IMR-90 (cell line): ENCODE measurements around the gene ZNF579. TPM values are rescaled to one million over a fixed set of nuclear protein-coding genes. Genes with fewer than 3 reads are reported as not detected.

Experiments used
- ATAC-seq: fragments of 200-7000 bp; cut with Tn5 transposase; 2 replicates; pipeline ENCODE4 v1.9.1; 2020; ENCODE audit warnings: low read depth, mild to moderate bottlenecking, moderate library complexity
- BruUV-seq: library from RNA; stranded (reverse); fragments of 400-500 nt; replicated peaks from 2 replicates; lab custom pipeline; 2021; lab: Mats Ljungman, UMichigan
- CTCF ChIA-PET: fragments of 300-600 bp; formaldehyde crosslinking; extraction: SDS; loops from one replicate; lab custom pipeline; 2021; ENCODE audit warnings: antibody characterized with exemption; lab: Yijun Ruan, JAX
- POLR2A ChIA-PET: fragments of 300-600 bp; sonication (Branson Sonifier 250); formaldehyde crosslinking; loops from one replicate; lab custom pipeline; 2022; ENCODE audit warnings: antibody characterized with exemption; ENCODE audit not compliant: unreplicated experiment; lab: Charles Lee
- DNase-seq: peaks from one replicate; pipeline ENCODE4 v3.0.0; 2013
- H2AFZ ChIP-seq: replicated peaks from 2 replicates; pipeline ENCODE3; 2013; ENCODE audit warnings: low read length, mild to moderate bottlenecking; ENCODE audit not compliant: poor library complexity
- H2AK5ac ChIP-seq: 2 replicates; pipeline ENCODE4 v1.6.1; 2013; ENCODE audit warnings: low read depth, low read length, inconsistent platforms
- H2AK9ac ChIP-seq: replicated peaks from 2 replicates; pipeline ENCODE3; 2013; ENCODE audit warnings: mild to moderate bottlenecking, low read depth, low read length, moderate library complexity; ENCODE audit not compliant: poor library complexity
- H2BK120ac ChIP-seq: 2 replicates; pipeline ENCODE4 v1.6.1; 2013; ENCODE audit warnings: low read depth, low read length, inconsistent platforms
- H2BK15ac ChIP-seq: 3 replicates; pipeline ENCODE4 v1.6.1; 2013; ENCODE audit warnings: low read depth, low read length, inconsistent platforms
- H2BK20ac ChIP-seq: 2 replicates; pipeline ENCODE4 v1.6.1; 2013; ENCODE audit warnings: low read depth, mild to moderate bottlenecking, inconsistent platforms, low read length, moderate library complexity
- H2BK5ac ChIP-seq: 2 replicates; pipeline ENCODE4 v1.6.1; 2013; ENCODE audit warnings: mild to moderate bottlenecking, low read depth, low read length, inconsistent platforms; ENCODE audit not compliant: poor library complexity, severe bottlenecking
- H3K14ac ChIP-seq: replicated peaks from 2 replicates; pipeline ENCODE4 v1.6.1; 2013; ENCODE audit warnings: low read depth, low read length, inconsistent platforms
- H3K18ac ChIP-seq: 2 replicates; pipeline ENCODE4 v1.6.1; 2013; ENCODE audit warnings: low read depth, low read length, control low read depth
- H3K23ac ChIP-seq: 2 replicates; pipeline ENCODE4 v1.6.1; 2013; ENCODE audit warnings: low read depth, low read length, inconsistent platforms
- H3K27ac ChIP-seq: 2 replicates; pipeline ENCODE4 v1.5.1; 2013; ENCODE audit warnings: mild to moderate bottlenecking, control low read depth, low read length; ENCODE audit not compliant: insufficient read depth
- H3K27me3 ChIP-seq: 2 replicates; pipeline ENCODE4 v1.6.1; 2013; ENCODE audit warnings: low read length; ENCODE audit not compliant: control insufficient read depth, insufficient read depth
- H3K36me3 ChIP-seq: 2 replicates; pipeline ENCODE4 v1.6.1; 2013; ENCODE audit warnings: low read length, mixed read lengths; ENCODE audit not compliant: control insufficient read depth, insufficient read depth
- H3K4ac ChIP-seq: 2 replicates; pipeline ENCODE4 v1.6.1; 2013; ENCODE audit warnings: low read depth, low read length, inconsistent platforms
- H3K4me1 ChIP-seq: 2 replicates; pipeline ENCODE4 v1.6.1; 2013; ENCODE audit warnings: low read length, mixed read lengths; ENCODE audit not compliant: control insufficient read depth, insufficient read depth
- H3K4me2 ChIP-seq: 2 replicates; pipeline ENCODE4 v1.6.1; 2013; ENCODE audit warnings: low read depth, mild to moderate bottlenecking, control low read depth, low read length, moderate library complexity
- H3K4me3 ChIP-seq: 2 replicates; pipeline ENCODE4 v1.5.1; 2013; ENCODE audit warnings: low read depth, mild to moderate bottlenecking, control low read depth, low read length, moderate library complexity; ENCODE audit not compliant: insufficient read depth
- H3K56ac ChIP-seq: 2 replicates; pipeline ENCODE4 v1.6.1; 2013; ENCODE audit warnings: low read length, inconsistent platforms; ENCODE audit not compliant: insufficient read depth; ENCODE audit errors: extremely low read depth
- H3K79me1 ChIP-seq, 2 experiments: 2 replicates each; pipeline ENCODE4 v1.6.1; 2013; ENCODE audit warnings: low read length in 2 of 2, inconsistent platforms in 1 of 2, low read depth in 1 of 2
- H3K9ac ChIP-seq: 2 replicates; pipeline ENCODE4 v1.6.1; 2013; ENCODE audit warnings: low read depth, low read length, control low read depth
- H3K9me1 ChIP-seq: 2 replicates; pipeline ENCODE4 v1.6.1; 2013; ENCODE audit warnings: low read length, inconsistent platforms; ENCODE audit not compliant: insufficient read depth
- H3K9me3 ChIP-seq: 2 replicates; pipeline ENCODE4 v1.6.1; 2013; ENCODE audit warnings: low read length; ENCODE audit not compliant: control insufficient read depth, insufficient read depth
- H4K20me1 ChIP-seq: 2 replicates; pipeline ENCODE4 v1.6.1; 2013; ENCODE audit warnings: low read length, inconsistent platforms; ENCODE audit not compliant: insufficient read depth
- H4K5ac ChIP-seq: 2 replicates; pipeline ENCODE4 v1.6.1; 2013; ENCODE audit warnings: mild to moderate bottlenecking, low read depth, low read length, control low read depth
- H4K8ac ChIP-seq, 2 experiments: 2 replicates each; pipeline ENCODE4 v1.6.1; 2013; ENCODE audit warnings: low read depth in 2 of 2, low read length in 2 of 2, control low read depth in 1 of 2, inconsistent platforms in 1 of 2
- H4K91ac ChIP-seq: 2 replicates; pipeline ENCODE4 v1.6.1; 2013; ENCODE audit warnings: low read depth, low read length, inconsistent platforms; ENCODE audit not compliant: insufficient read depth
- MAFK ChIP-seq: IDR thresholded peaks from 2 replicates; pipeline ENCODE4 v1.6.1; 2012; ENCODE audit warnings: low read depth, low read length, improper control_type of control experiment
- RAD21 ChIP-seq: IDR thresholded peaks from 2 replicates; pipeline ENCODE4 v1.6.1; 2012; ENCODE audit warnings: low read length, improper control_type of control experiment
- RCOR1 ChIP-seq: IDR thresholded peaks from 2 replicates; pipeline ENCODE4 v1.6.1; 2012; ENCODE audit warnings: mild to moderate bottlenecking, low read length, improper control_type of control experiment; ENCODE audit not compliant: insufficient replicate concordance
- WGBS, 2 experiments: methylation state at CpG; one replicate each; pipeline versions ENCODE4 v1.1.5 to v1.1.7; 2013; ENCODE audit warnings: missing lambda C conversion rate in 2 of 2; ENCODE audit not compliant: insufficient read length in 1 of 2; ENCODE audit errors: extremely low coverage in 2 of 2; 5-methylcytosine and 5-hydroxymethylcytosine counted together
- dilution Hi-C: fragments of 300-500 bp; cut with HindIII; formaldehyde crosslinking; loops from one replicate; pipeline ENCODE4 v1.14.3; 2018; ENCODE audit warnings: low sequenced_read_pairs; ENCODE audit not compliant: unreplicated experiment
- in situ Hi-C: fragments of 300-500 bp; cut with MboI; formaldehyde crosslinking; loops from 3 replicates; pipeline ENCODE4 v1.14.3; 2019; ENCODE audit warnings: low sequenced_read_pairs, inconsistent platforms, mixed read lengths
- intact Hi-C: fragments of 100-400 bp; cut with micrococcal nuclease; formaldehyde crosslinking; loops from 2 replicates; pipeline ENCODE4 v1.10.0; 2022
- polyA plus RNA-seq, 3 experiments: library from polyadenylated mRNA; depleted of rRNA; stranded (reverse); fragments of >200 nt; gene quantifications; 2 replicates each; pipeline ENCODE4 v1.2.3, GENCODE V29; 2012; ENCODE audit warnings: low replicate concordance in 1 of 3
- total RNA-seq: library from RNA; depleted of rRNA; stranded (reverse); fragments of >200 nt; gene quantifications from 2 replicates; pipeline ENCODE4 v1.2.3, GENCODE V29; 2012
- TF ChIP-seq, protein P1 (sequence below): fragments of 150-350 bp; IDR thresholded peaks from 2 replicates; pipeline ENCODE4 v1.6.1; 2016; ENCODE audit warnings: low read depth, mild to moderate bottlenecking, low read length, moderate library complexity, borderline replicate concordance
- TF ChIP-seq, protein P2 (sequence below): conservative IDR thresholded peaks from 2 replicates; pipeline ENCODE4 v1.5.1; 2012; ENCODE audit warnings: mild to moderate bottlenecking, low read depth, low read length, improper control_type of control experiment

Gene ZNF579
- total and polyA plus RNA-seq, 2 of the 4 experiments (the other 2 are of a cell fraction) = 0.54 to 9.0 TPM

- no peak overlapping the region for H3K4me3 ChIP-seq
- peaks cover 5% of the 10 kb centered on the region for H3K4me1 ChIP-seq
- no peak overlapping the region for H3K4me2 ChIP-seq
- no peak overlapping the region for H2BK15ac ChIP-seq
- H3K23ac ChIP-seq = no peak overlapping the region
- no peak for TF ChIP-seq RCOR1
- TF ChIP-seq MAFK = no peak
- TF ChIP-seq, protein P1, sequence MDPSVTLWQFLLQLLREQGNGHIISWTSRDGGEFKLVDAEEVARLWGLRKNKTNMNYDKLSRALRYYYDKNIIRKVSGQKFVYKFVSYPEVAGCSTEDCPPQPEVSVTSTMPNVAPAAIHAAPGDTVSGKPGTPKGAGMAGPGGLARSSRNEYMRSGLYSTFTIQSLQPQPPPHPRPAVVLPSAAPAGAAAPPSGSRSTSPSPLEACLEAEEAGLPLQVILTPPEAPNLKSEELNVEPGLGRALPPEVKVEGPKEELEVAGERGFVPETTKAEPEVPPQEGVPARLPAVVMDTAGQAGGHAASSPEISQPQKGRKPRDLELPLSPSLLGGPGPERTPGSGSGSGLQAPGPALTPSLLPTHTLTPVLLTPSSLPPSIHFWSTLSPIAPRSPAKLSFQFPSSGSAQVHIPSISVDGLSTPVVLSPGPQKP = no peak
- TF ChIP-seq, protein P2, sequence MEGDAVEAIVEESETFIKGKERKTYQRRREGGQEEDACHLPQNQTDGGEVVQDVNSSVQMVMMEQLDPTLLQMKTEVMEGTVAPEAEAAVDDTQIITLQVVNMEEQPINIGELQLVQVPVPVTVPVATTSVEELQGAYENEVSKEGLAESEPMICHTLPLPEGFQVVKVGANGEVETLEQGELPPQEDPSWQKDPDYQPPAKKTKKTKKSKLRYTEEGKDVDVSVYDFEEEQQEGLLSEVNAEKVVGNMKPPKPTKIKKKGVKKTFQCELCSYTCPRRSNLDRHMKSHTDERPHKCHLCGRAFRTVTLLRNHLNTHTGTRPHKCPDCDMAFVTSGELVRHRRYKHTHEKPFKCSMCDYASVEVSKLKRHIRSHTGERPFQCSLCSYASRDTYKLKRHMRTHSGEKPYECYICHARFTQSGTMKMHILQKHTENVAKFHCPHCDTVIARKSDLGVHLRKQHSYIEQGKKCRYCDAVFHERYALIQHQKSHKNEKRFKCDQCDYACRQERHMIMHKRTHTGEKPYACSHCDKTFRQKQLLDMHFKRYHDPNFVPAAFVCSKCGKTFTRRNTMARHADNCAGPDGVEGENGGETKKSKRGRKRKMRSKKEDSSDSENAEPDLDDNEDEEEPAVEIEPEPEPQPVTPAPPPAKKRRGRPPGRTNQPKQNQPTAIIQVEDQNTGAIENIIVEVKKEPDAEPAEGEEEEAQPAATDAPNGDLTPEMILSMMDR = no peak
- TF ChIP-seq RAD21 = no peak
- no peaks in the 10 kb centered on the region for H3K9me3 ChIP-seq
- no peak overlapping the region for H2AK5ac ChIP-seq
- H2BK5ac ChIP-seq = no peak overlapping the region
- no peak overlapping the region for H2AFZ ChIP-seq
- no peaks in the 10 kb centered on the region for H4K20me1 ChIP-seq
- BruUV-seq = no TSS peak
- no peak overlapping the region for H2BK20ac ChIP-seq
- 0 out of 4 replicates have a peak, but pooled peaks cover 0 to 4% of the 10 kb centered on the region in 2 experiments for H3K79me1 ChIP-seq
- no peak overlapping the region for H3K14ac ChIP-seq
- no peaks in the 10 kb centered on the region for H3K27me3 ChIP-seq
- H3K9ac ChIP-seq = no peak overlapping the region
- H2BK120ac ChIP-seq = no peak overlapping the region
- H4K8ac ChIP-seq = no peak overlapping the region
- no peak for DNase-seq
- no peak overlapping the region for H3K18ac ChIP-seq
- in situ Hi-C loops = no loop called here
- POLR2A ChIA-PET = no interaction called here
- no peak overlapping the region for H4K5ac ChIP-seq
- dilution Hi-C loops = no loop called here
- CTCF ChIA-PET = no interaction called here
- no peak overlapping the region for H3K4ac ChIP-seq
- no peak overlapping the region for H2AK9ac ChIP-seq
- WGBS, 2 experiments = 96% methylated on average over 27 of the region's 56 CpGs; no CpG with 5 or more reads in 1 of the 2 experiments
- no peaks in the 10 kb centered on the region for H3K36me3 ChIP-seq
- no peak overlapping the region for H3K56ac ChIP-seq
- H4K91ac ChIP-seq = no peak overlapping the region
- H3K9me1 ChIP-seq = peaks cover 14% of the 10 kb centered on the region
- no peak for ATAC-seq
- H3K27ac ChIP-seq = no peak overlapping the region
- intact Hi-C loops = no loop called here
These were observed 50.9 kb downstream of the ZNF579 start for GRCh38 chr19:55529636-55530234.
